ENCODE measurements around the gene LRRC8B. TPM values are rescaled to one million over a fixed set of nuclear protein-coding genes. Genes with fewer than 3 reads are reported as not detected.

Gene LRRC8B
- total and polyA plus RNA-seq, 2 experiments from 2014 or later: 4.6 to 5.1 TPM

DNA sequence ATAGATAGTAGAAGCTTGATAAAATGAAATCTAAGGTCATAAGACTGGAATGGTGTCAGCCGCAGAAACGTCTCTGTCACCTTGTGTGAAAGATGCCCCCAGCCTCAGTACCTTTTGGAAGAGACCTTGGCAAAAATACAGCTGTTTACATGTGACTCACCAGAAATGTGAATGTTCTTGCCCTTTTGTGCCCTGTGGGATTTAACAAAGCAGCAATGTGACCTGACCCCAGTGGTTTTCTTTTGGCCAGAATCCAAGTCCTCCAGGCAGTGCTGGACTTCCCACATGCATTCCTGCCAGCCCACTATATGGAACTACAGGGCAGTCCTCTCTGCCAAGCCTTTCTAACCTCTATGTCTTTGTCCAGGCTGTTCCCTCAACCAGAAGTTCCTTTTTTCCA, 81.1 kb downstream of the LRRC8B start:
- Histone ChIP-seq H3K9me3 (ENCODE audit: low read depth) (no peaks in the 10 kb centered on the region), H3K4me1 (ENCODE audit: insufficient read depth) (no peaks in the 10 kb centered on the region), H4K20me1 (ENCODE audit: insufficient read depth, poor library complexity, severe bottlenecking) (no peaks in the 10 kb centered on the region), H3K27ac (no peak overlapping the region), H3K9me2 (replicated peaks; ENCODE audit: insufficient read depth) (no peaks in the 10 kb centered on the region), H2AFZ (no peak overlapping the region), H3K4me3 (no peak overlapping the region), H3K79me2 (no peaks in the 10 kb centered on the region), H3K27me3 (no peaks in the 10 kb centered on the region), H3K36me3 (replicated peaks; ENCODE audit: insufficient read depth, low read depth) (no peaks in the 10 kb centered on the region), H3K4me2 (no peak overlapping the region)
- TF ChIP-seq EZH2phosphoT487 (IDR thresholded peaks at IDR 0.05; ENCODE audit: low read depth, severe bottlenecking, unreplicated experiment): no peak
- TF ChIP-seq, protein P1, sequence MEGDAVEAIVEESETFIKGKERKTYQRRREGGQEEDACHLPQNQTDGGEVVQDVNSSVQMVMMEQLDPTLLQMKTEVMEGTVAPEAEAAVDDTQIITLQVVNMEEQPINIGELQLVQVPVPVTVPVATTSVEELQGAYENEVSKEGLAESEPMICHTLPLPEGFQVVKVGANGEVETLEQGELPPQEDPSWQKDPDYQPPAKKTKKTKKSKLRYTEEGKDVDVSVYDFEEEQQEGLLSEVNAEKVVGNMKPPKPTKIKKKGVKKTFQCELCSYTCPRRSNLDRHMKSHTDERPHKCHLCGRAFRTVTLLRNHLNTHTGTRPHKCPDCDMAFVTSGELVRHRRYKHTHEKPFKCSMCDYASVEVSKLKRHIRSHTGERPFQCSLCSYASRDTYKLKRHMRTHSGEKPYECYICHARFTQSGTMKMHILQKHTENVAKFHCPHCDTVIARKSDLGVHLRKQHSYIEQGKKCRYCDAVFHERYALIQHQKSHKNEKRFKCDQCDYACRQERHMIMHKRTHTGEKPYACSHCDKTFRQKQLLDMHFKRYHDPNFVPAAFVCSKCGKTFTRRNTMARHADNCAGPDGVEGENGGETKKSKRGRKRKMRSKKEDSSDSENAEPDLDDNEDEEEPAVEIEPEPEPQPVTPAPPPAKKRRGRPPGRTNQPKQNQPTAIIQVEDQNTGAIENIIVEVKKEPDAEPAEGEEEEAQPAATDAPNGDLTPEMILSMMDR (IDR thresholded peaks at IDR 0.05; ENCODE audit: poor library complexity): no peak
- TF ChIP-seq EZH2 (IDR thresholded peaks at IDR 0.05; ENCODE audit: borderline replicate concordance): no peak
- 82% methylated on average over 2 of the region's 2 CpGs for WGBS (ENCODE audit: low lambda C conversion rate, missing lambda C conversion rate)
- DNase-seq (ENCODE audit: low spot score): no peak

DNA sequence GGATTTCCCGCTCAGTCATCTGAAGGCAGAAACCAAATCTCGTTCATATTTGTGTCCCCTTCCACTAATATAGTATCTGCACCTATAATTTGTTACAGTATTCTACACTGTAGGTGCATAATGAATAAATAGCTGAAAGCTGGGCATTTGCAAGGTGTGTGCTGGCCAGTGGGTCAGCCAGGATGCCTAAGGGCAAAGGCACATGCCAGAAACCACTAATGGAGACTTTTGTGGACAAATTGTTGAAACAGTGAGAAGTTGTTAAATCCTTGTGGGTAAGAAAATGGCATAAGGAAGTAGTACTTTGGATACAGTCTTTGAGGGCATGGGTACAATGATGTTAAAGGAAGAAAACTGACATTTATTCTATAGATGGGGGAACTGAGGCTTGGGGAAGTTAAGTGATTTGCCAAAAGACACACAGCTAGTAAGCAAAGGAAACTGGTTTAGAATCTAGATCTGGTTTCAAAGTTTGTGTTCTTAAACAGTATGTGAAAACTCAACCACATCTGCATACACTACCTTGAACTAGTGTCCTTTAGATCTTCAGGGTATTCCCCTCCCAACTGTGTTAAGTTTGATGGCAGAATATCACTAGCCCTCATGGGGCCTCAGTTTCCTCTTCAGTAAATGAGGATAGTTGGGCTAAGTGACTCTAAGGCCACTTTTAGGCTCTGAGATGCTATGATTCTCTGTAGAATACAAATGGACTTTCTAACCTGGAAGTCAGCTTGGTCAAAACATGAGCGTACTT, 81.8 kb downstream of the LRRC8B start:
- Histone ChIP-seq H3K79me2 (no peaks in the 10 kb centered on the region), H3K27me3 (no peaks in the 10 kb centered on the region), H3K9me2 (replicated peaks; ENCODE audit: insufficient read depth) (no peaks in the 10 kb centered on the region), H3K9me3 (ENCODE audit: low read depth) (no peaks in the 10 kb centered on the region), H2AFZ (no peak overlapping the region), H3K4me1 (ENCODE audit: insufficient read depth) (no peaks in the 10 kb centered on the region), H3K36me3 (replicated peaks; ENCODE audit: insufficient read depth, low read depth) (no peaks in the 10 kb centered on the region), H3K4me2 (no peak overlapping the region), H3K27ac (no peak overlapping the region), H4K20me1 (ENCODE audit: insufficient read depth, poor library complexity, severe bottlenecking) (no peaks in the 10 kb centered on the region), H3K4me3 (no peak overlapping the region)
- 95% methylated on average over 3 of the region's 3 CpGs for WGBS (ENCODE audit: low lambda C conversion rate, missing lambda C conversion rate)
- DNase-seq (ENCODE audit: low spot score): no peak
- TF ChIP-seq, protein P1 (IDR thresholded peaks at IDR 0.05; ENCODE audit: poor library complexity): no peak
- TF ChIP-seq EZH2phosphoT487 (IDR thresholded peaks at IDR 0.05; ENCODE audit: low read depth, severe bottlenecking, unreplicated experiment) (no peak), EZH2 (IDR thresholded peaks at IDR 0.05; ENCODE audit: borderline replicate concordance) (no peak)

DNA sequence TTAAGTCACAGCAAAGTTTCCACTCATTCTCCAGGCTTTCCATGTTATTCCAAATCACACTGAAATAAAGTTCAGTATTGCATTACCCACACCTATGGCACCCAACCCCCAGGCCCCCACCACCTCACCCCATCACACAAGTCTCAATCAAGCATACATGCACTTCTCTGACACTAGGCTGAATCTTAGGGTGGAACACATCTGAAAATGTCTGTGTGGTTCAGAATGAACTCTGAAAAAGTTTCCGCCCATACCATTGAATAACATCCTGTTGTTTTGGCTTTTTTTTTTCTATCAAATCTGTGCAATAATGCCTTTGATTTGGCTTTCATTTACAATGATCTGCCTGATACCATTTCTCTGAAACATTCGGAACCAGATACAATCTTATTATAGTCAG, 82.5 kb downstream of the LRRC8B start:
- TF ChIP-seq EZH2phosphoT487 (IDR thresholded peaks at IDR 0.05; ENCODE audit: low read depth, severe bottlenecking, unreplicated experiment) (no peak), EZH2 (IDR thresholded peaks at IDR 0.05; ENCODE audit: borderline replicate concordance) (no peak)
- TF ChIP-seq, protein P1 (IDR thresholded peaks at IDR 0.05; ENCODE audit: poor library complexity): no peak
- DNase-seq (ENCODE audit: low spot score): no peak
- Histone ChIP-seq H3K36me3 (replicated peaks; ENCODE audit: insufficient read depth, low read depth) (no peaks in the 10 kb centered on the region), H3K79me2 (no peaks in the 10 kb centered on the region), H3K4me3 (no peak overlapping the region), H3K4me1 (ENCODE audit: insufficient read depth) (no peaks in the 10 kb centered on the region), H4K20me1 (ENCODE audit: insufficient read depth, poor library complexity, severe bottlenecking) (no peaks in the 10 kb centered on the region), H2AFZ (no peak overlapping the region), H3K9me3 (ENCODE audit: low read depth) (no peaks in the 10 kb centered on the region), H3K9me2 (replicated peaks; ENCODE audit: insufficient read depth) (no peaks in the 10 kb centered on the region), H3K27ac (no peak overlapping the region), H3K4me2 (no peak overlapping the region), H3K27me3 (no peaks in the 10 kb centered on the region)
- WGBS (ENCODE audit: low lambda C conversion rate, missing lambda C conversion rate): 93% methylated on average over 2 of the region's 2 CpGs

Data from hepatocyte (in vitro differentiated cells).